DMS153 treated with DMSO at 0.1 percent for 48 hours (cell line): ENCODE results near the gene GPLD1.
"Not testable (repeated sequence)": the region's sequence is repeated elsewhere in the genome, so short reads cannot be mapped to it uniquely, and the experiment has no call there.

ENCODE experiments used
- DNase-seq: peaks from one replicate; lab custom pipeline; 2025; ENCODE audit not compliant: unreplicated experiment; lab: John Stamatoyannopoulos, UW

The GPLD1 gene

GRCh38 chr6:24489470-24489869 lies at the start of gene GPLD1:
Gene GPLD1 (minus strand): TSS chr6:24489578. CDS start chr6:24489511, 67 bp downstream.
- no peak for DNase-seq

GRCh38 chr6:24537771-24538385 lies 48.5 kb upstream of the GPLD1 start:
- DNase-seq = no peak

- DNase-seq = no peak
Measured at GRCh38 chr6:24537082-24537699, 47.8 kb upstream of the GPLD1 start.

GRCh38 chr6:24536466-24536865 lies 47.1 kb upstream of the GPLD1 start:
- no peak for DNase-seq

- DNase-seq = no peak
Measured at GRCh38 chr6:24535210-24535609, 45.8 kb upstream of the GPLD1 start.

GRCh38 chr6:24534329-24534728 lies 45.0 kb upstream of the GPLD1 start:
- no peak for DNase-seq

- no peak for DNase-seq
Measured at GRCh38 chr6:24529985-24530384, 40.6 kb upstream of the GPLD1 start.

- DNase-seq = peak; percentile 32
Measured at GRCh38 chr6:24524805-24525204, 35.4 kb upstream of the GPLD1 start.

- DNase-seq = no peak
Measured at GRCh38 chr6:24524329-24524728, 35.0 kb upstream of the GPLD1 start.

- peak; percentile 65 for DNase-seq
Measured at GRCh38 chr6:24522228-24523176, 33.1 kb upstream of the GPLD1 start.

- DNase-seq = no peak
Measured at GRCh38 chr6:24520929-24521546, 31.7 kb upstream of the GPLD1 start.

GRCh38 chr6:24517659-24518543 lies 28.5 kb upstream of the GPLD1 start:
- no peak for DNase-seq

- DNase-seq = no peak
Measured at GRCh38 chr6:24513602-24514001, 24.2 kb upstream of the GPLD1 start.

- DNase-seq = not testable (repeated sequence)
Measured at GRCh38 chr6:24511976-24512375, 22.6 kb upstream of the GPLD1 start.

- no peak for DNase-seq
Measured at GRCh38 chr6:24506814-24507520, 17.6 kb upstream of the GPLD1 start.

GRCh38 chr6:24504649-24505586 lies 15.5 kb upstream of the GPLD1 start:
- no peak for DNase-seq

- no peak for DNase-seq
Measured at GRCh38 chr6:24504287-24504648, 14.9 kb upstream of the GPLD1 start.

- no peak for DNase-seq
Measured at GRCh38 chr6:24501914-24502313, 12.5 kb upstream of the GPLD1 start.

GRCh38 chr6:24501374-24501773 lies 12.0 kb upstream of the GPLD1 start:
- no peak for DNase-seq
